Activated CD4-positive, alpha-beta memory T cell treated with anti-CD3 and anti-CD28 coated beads for 36 hours (primary cell): ENCODE measurements around the gene YY1AP1. TPM values are rescaled to one million over a fixed set of nuclear protein-coding genes. Genes with fewer than 3 reads are reported as not detected.
"Not testable (repeated sequence)": the region's sequence is repeated elsewhere in the genome, so short reads cannot be mapped to it uniquely, and the experiment has no call there.

Experiments used
- CTCF ChIA-PET: fragments of 350-600 bp; sonication (Branson Sonifier 250); formaldehyde crosslinking; loops from one replicate; lab custom pipeline; 2021; ENCODE audit warnings: antibody characterized with exemption, inconsistent platforms; lab: Charles Lee
- POLR2A ChIA-PET: fragments of 350-600 bp; sonication (Branson Sonifier 250); formaldehyde crosslinking; loops from one replicate; lab custom pipeline; 2021; ENCODE audit warnings: antibody characterized with exemption; lab: Charles Lee
- DNase-seq: peaks from one replicate; pipeline ENCODE4 v3.0.0-alpha.2; 2020
- H3K27ac Mint-ChIP-seq: one replicate; pipeline ENCODE4 v1.8.0; 2021; ENCODE audit warnings: mixed read lengths
- H3K27me3 Mint-ChIP-seq: one replicate; pipeline ENCODE4 v1.8.0; 2021; ENCODE audit warnings: mixed read lengths
- H3K36me3 Mint-ChIP-seq: one replicate; pipeline ENCODE4 v1.8.0; 2021; ENCODE audit warnings: mixed read lengths
- H3K4me1 Mint-ChIP-seq: one replicate; pipeline ENCODE4 v1.8.0; 2021; ENCODE audit warnings: low read depth, mixed read lengths
- H3K4me3 Mint-ChIP-seq: one replicate; pipeline ENCODE4 v1.8.0; 2021; ENCODE audit warnings: mild to moderate bottlenecking, mixed read lengths
- H3K9me3 Mint-ChIP-seq: one replicate; pipeline ENCODE4 v1.8.0; 2021; ENCODE audit warnings: mixed read lengths
- intact Hi-C: fragments of 100-400 bp; cut with micrococcal nuclease; formaldehyde crosslinking; loops from one replicate; pipeline ENCODE4 v1.15.1; 2023
- total RNA-seq, 2 experiments: library from RNA; stranded (reverse); gene quantifications; one replicate each; pipeline ENCODE4 v1.2.3, GENCODE V29; 2021

Gene YY1AP1
- total RNA-seq, 2 experiments from 2014 or later: 56.2 to 62.1 TPM

- no peak for DNase-seq
- CTCF ChIA-PET: no interaction called here
- Mint-ChIP-seq H3K4me1 (no peaks in the 10 kb centered on the region), H3K36me3 (peaks cover 33% of the 10 kb centered on the region), H3K27me3 (no peaks in the 10 kb centered on the region), H3K27ac (no peak overlapping the region), H3K9me3 (no peaks in the 10 kb centered on the region), H3K4me3 (no peak overlapping the region)
- intact Hi-C loops: no loop called here
- POLR2A ChIA-PET: no interaction called here
These were observed 31.1 kb downstream of the YY1AP1 start for GRCh38 chr1:155657463-155657862.

- intact Hi-C loops: no loop called here
- Mint-ChIP-seq H3K27ac (no peak overlapping the region), H3K4me3 (no peak overlapping the region), H3K36me3 (no peaks in the 10 kb centered on the region), H3K27me3 (no peaks in the 10 kb centered on the region), H3K9me3 (no peaks in the 10 kb centered on the region), H3K4me1 (no peaks in the 10 kb centered on the region)
- ChIA-PET POLR2A (no interaction called here), CTCF (no interaction called here)
- no peak for DNase-seq
These were observed 35.6 kb downstream of the YY1AP1 start for GRCh38 chr1:155652951-155653350.

GRCh38 chr1:155651861-155652661 lies 36.5 kb downstream of the YY1AP1 start:
- ChIA-PET CTCF (interaction anchor here (0.6 kb wide), 1 partner anchor 57 kb away, joined by 3 read pairs; no protein-coding TSS in a partner anchor), POLR2A (no interaction called here)
- intact Hi-C loops: no loop called here
- H3K4me1 Mint-ChIP-seq: no peaks in the 10 kb centered on the region
- H3K9me3 Mint-ChIP-seq: no peaks in the 10 kb centered on the region
- no peak overlapping the region for H3K27ac Mint-ChIP-seq
- no peak for DNase-seq
- H3K36me3 Mint-ChIP-seq: no peaks in the 10 kb centered on the region
- no peak overlapping the region for H3K4me3 Mint-ChIP-seq
- H3K27me3 Mint-ChIP-seq: no peaks in the 10 kb centered on the region

- Mint-ChIP-seq H3K27me3 (no peaks in the 10 kb centered on the region), H3K4me1 (no peaks in the 10 kb centered on the region), H3K4me3 (no peak overlapping the region), H3K9me3 (no peaks in the 10 kb centered on the region), H3K36me3 (no peaks in the 10 kb centered on the region), H3K27ac (no peak overlapping the region)
- intact Hi-C loops: no loop called here
- ChIA-PET POLR2A (no interaction called here), CTCF (no interaction called here)
- no peak for DNase-seq
These were observed 38.3 kb downstream of the YY1AP1 start for GRCh38 chr1:155650231-155650757.

GRCh38 chr1:155649676-155650075 lies 38.9 kb downstream of the YY1AP1 start:
- ChIA-PET POLR2A (no interaction called here), CTCF (no interaction called here)
- Mint-ChIP-seq H3K27me3 (no peaks in the 10 kb centered on the region), H3K27ac (no peak overlapping the region), H3K4me1 (no peaks in the 10 kb centered on the region), H3K4me3 (no peak overlapping the region), H3K9me3 (no peaks in the 10 kb centered on the region), H3K36me3 (no peaks in the 10 kb centered on the region)
- intact Hi-C loops: no loop called here
- DNase-seq: no peak

GRCh38 chr1:155648207-155649147 lies 40.1 kb downstream of the YY1AP1 start:
- H3K36me3 Mint-ChIP-seq: no peaks in the 10 kb centered on the region
- ChIA-PET CTCF (interaction anchor here (1.0 kb wide), 1 partner anchor 398 kb away, joined by 3 read pairs; no protein-coding TSS in a partner anchor), POLR2A (no interaction called here)
- H3K4me3 Mint-ChIP-seq: no peak overlapping the region
- intact Hi-C loops: no loop called here
- H3K27ac Mint-ChIP-seq: no peak overlapping the region
- peaks cover 4% of the 10 kb centered on the region for H3K9me3 Mint-ChIP-seq
- no peaks in the 10 kb centered on the region for H3K27me3 Mint-ChIP-seq
- H3K4me1 Mint-ChIP-seq: no peaks in the 10 kb centered on the region
- no peak for DNase-seq

- no peak for DNase-seq
- Mint-ChIP-seq H3K27me3 (no peaks in the 10 kb centered on the region), H3K27ac (no peak overlapping the region), H3K4me3 (no peak overlapping the region), H3K4me1 (no peaks in the 10 kb centered on the region), H3K9me3 (peaks cover 23% of the 10 kb centered on the region), H3K36me3 (peaks cover 7% of the 10 kb centered on the region)
- intact Hi-C loops: no loop called here
- CTCF ChIA-PET: interaction anchor here (1.5 kb wide), 1 partner anchor 395 kb away, joined by 3 read pairs; no protein-coding TSS in a partner anchor
- POLR2A ChIA-PET: interaction anchor here (1.1 kb wide), 1 partner anchor 9 kb away, joined by 3 read pairs; no protein-coding TSS in a partner anchor
These were observed 42.3 kb downstream of the YY1AP1 start for GRCh38 chr1:155646307-155646706.

- intact Hi-C loops: no loop called here
- Mint-ChIP-seq H3K27ac (no peak overlapping the region), H3K9me3 (peaks cover 23% of the 10 kb centered on the region), H3K4me1 (no peaks in the 10 kb centered on the region), H3K36me3 (peaks cover 7% of the 10 kb centered on the region), H3K27me3 (no peaks in the 10 kb centered on the region), H3K4me3 (no peak overlapping the region)
- ChIA-PET POLR2A (interaction anchor here (1.1 kb wide), 1 partner anchor 10 kb away, joined by 3 read pairs; no protein-coding TSS in a partner anchor), CTCF (no interaction called here)
- DNase-seq: no peak
These were observed 42.9 kb downstream of the YY1AP1 start for GRCh38 chr1:155645648-155646047.

- peaks cover 7% of the 10 kb centered on the region for H3K36me3 Mint-ChIP-seq
- no peaks in the 10 kb centered on the region for H3K27me3 Mint-ChIP-seq
- no peak overlapping the region for H3K27ac Mint-ChIP-seq
- no peak for DNase-seq
- intact Hi-C loops: no loop called here
- H3K9me3 Mint-ChIP-seq: peaks cover 23% of the 10 kb centered on the region
- ChIA-PET CTCF (no interaction called here), POLR2A (no interaction called here)
- H3K4me1 Mint-ChIP-seq: no peaks in the 10 kb centered on the region
- H3K4me3 Mint-ChIP-seq: no peak overlapping the region
These were observed 43.5 kb downstream of the YY1AP1 start for GRCh38 chr1:155645034-155645598.

GRCh38 chr1:155643230-155643629 lies 45.3 kb downstream of the YY1AP1 start:
- Mint-ChIP-seq H3K9me3 (peaks cover 23% of the 10 kb centered on the region), H3K27me3 (no peaks in the 10 kb centered on the region), H3K36me3 (peaks cover 7% of the 10 kb centered on the region), H3K4me3 (no peak overlapping the region), H3K4me1 (no peaks in the 10 kb centered on the region), H3K27ac (no peak overlapping the region)
- DNase-seq: no peak
- intact Hi-C loops: no loop called here
- ChIA-PET CTCF (no interaction called here), POLR2A (no interaction called here)

- H3K36me3 Mint-ChIP-seq, H3K4me3 Mint-ChIP-seq, CTCF ChIA-PET, H3K4me1 Mint-ChIP-seq, DNase-seq, H3K27me3 Mint-ChIP-seq, POLR2A ChIA-PET, intact Hi-C loops, H3K27ac Mint-ChIP-seq: not testable (repeated sequence)
- H3K9me3 Mint-ChIP-seq: peaks cover 23% of the 10 kb centered on the region
These were observed 45.9 kb downstream of the YY1AP1 start for GRCh38 chr1:155642559-155643180.
